ENCODE data around the gene IQGAP3. TPM values are rescaled to one million over a fixed set of nuclear protein-coding genes. Genes with fewer than 3 reads are reported as not detected.

The IQGAP3 gene
- polyA plus RNA-seq, 3 donors = 0.03 to 0.24 TPM; not detected in 1

GRCh38 chr1:156595016-156595415 lies 22.7 kb upstream of the IQGAP3 start:
- Mint-ChIP-seq H3K36me3 (peaks cover 48 to 51% of the 10 kb centered on the region in 2 donors), H3K4me1 (peaks cover 20% of the 10 kb centered on the region), H3K27ac (peak overlapping the region in 2 of 7 donors; percentile 6 to 9), H3K27me3 (ENCODE audit: low read depth in 3 of 3) (peaks cover 0 to 2% (median 0%) of the 10 kb centered on the region in 3 donors), H3K9me3 (no peaks in the 10 kb centered on the region), H3K4me3 (no peak overlapping the region)
- peaks cover 34 to 58% of the 10 kb centered on the region in 2 donors for H3K36me3 ChIP-seq (replicated peaks in 1 of 2; ENCODE audit: control insufficient read depth in 1 of 2, insufficient read depth in 2 of 2, low read length in 2 of 2)
- intact Hi-C loops (cut with micrococcal nuclease) = loop anchor here in 1 of 2 donors (5.0 kb wide), 1 partner anchor 118 kb away; no protein-coding TSS in a partner anchor
- no peak overlapping the region for H3K27ac ChIP-seq (ENCODE audit: low read depth in 1 of 2, low read length in 2 of 2)
- H3K9me3 ChIP-seq (replicated peaks in 1 of 2; ENCODE audit: control insufficient read depth in 1 of 2, insufficient read depth in 1 of 2, low read length in 2 of 2) = no peaks in the 10 kb centered on the region
- 100% methylated on average over 2 of the region's 2 CpGs for WGBS (ENCODE audit: insufficient coverage)
- H3K9ac ChIP-seq (ENCODE audit: insufficient read depth, low read length, poor library complexity, severe bottlenecking) = no peak overlapping the region
- peaks cover 16% of the 10 kb centered on the region for H3K79me2 ChIP-seq (ENCODE audit: insufficient read depth, low read length)
- H2AFZ ChIP-seq (ENCODE audit: insufficient read depth, low read depth, low read length, poor library complexity, severe bottlenecking) = no peak overlapping the region
- peaks cover 14 to 24% of the 10 kb centered on the region in 2 donors for H3K4me1 ChIP-seq (ENCODE audit: control insufficient read depth in 1 of 2, insufficient read depth in 2 of 2, low read length in 2 of 2)
- no peak for TF ChIP-seq CTCF (IDR thresholded peaks at IDR 0.05)
- H4K20me1 ChIP-seq (ENCODE audit: insufficient read depth, low read length) = no peaks in the 10 kb centered on the region
- no peak overlapping the region for H3K4me3 ChIP-seq (replicated peaks in 1 of 3; ENCODE audit: low read depth in 2 of 3, low read length in 3 of 3)
- H3K4me2 ChIP-seq (replicated peaks; ENCODE audit: extremely low read depth, low read length, poor library complexity, severe bottlenecking) = no peak overlapping the region
- DNase-seq = no peak
- no peaks in the 10 kb centered on the region for H3K27me3 ChIP-seq (ENCODE audit: control insufficient read depth in 2 of 2, insufficient read depth in 2 of 2, low read length in 2 of 2)

- intact Hi-C loops (cut with micrococcal nuclease) = no loop called here
Observed at GRCh38 chr1:156594190-156594589, 21.8 kb upstream of the IQGAP3 start.

More at GRCh38 chr1:156594190-156594589, 21.8 kb upstream of the IQGAP3 start:
- no peaks in the 10 kb centered on the region for H3K27me3 ChIP-seq (ENCODE audit: control insufficient read depth in 2 of 2, insufficient read depth in 2 of 2, low read length in 2 of 2)
- H3K36me3 ChIP-seq (replicated peaks in 1 of 2; ENCODE audit: control insufficient read depth in 1 of 2, insufficient read depth in 2 of 2, low read length in 2 of 2) = peaks cover 34 to 58% of the 10 kb centered on the region in 2 donors
- peaks cover 9% of the 10 kb centered on the region for H3K79me2 ChIP-seq (ENCODE audit: insufficient read depth, low read length)
- no peak for TF ChIP-seq CTCF (IDR thresholded peaks at IDR 0.05)
- H3K4me1 ChIP-seq (ENCODE audit: control insufficient read depth in 1 of 2, insufficient read depth in 2 of 2, low read length in 2 of 2) = peaks cover 14 to 20% of the 10 kb centered on the region in 2 donors
- no peak overlapping the region for H3K4me3 ChIP-seq (replicated peaks in 1 of 3; ENCODE audit: low read depth in 2 of 3, low read length in 3 of 3)
- 100% methylated on average over 2 of the region's 3 CpGs for WGBS (ENCODE audit: insufficient coverage)
- no peaks in the 10 kb centered on the region for H3K9me3 ChIP-seq (replicated peaks in 1 of 2; ENCODE audit: control insufficient read depth in 1 of 2, insufficient read depth in 1 of 2, low read length in 2 of 2)
- Mint-ChIP-seq H3K4me3 (no peak overlapping the region), H3K36me3 (peaks cover 48 to 51% of the 10 kb centered on the region in 2 donors), H3K9me3 (no peaks in the 10 kb centered on the region), H3K27ac (no peak overlapping the region), H3K27me3 (ENCODE audit: low read depth in 3 of 3) (peaks cover 0 to 2% (median 0%) of the 10 kb centered on the region in 3 donors), H3K4me1 (peaks cover 17% of the 10 kb centered on the region)
- H3K4me2 ChIP-seq (replicated peaks; ENCODE audit: extremely low read depth, low read length, poor library complexity, severe bottlenecking) = no peak overlapping the region
- H3K27ac ChIP-seq (ENCODE audit: low read depth in 1 of 2, low read length in 2 of 2) = no peak overlapping the region
- H4K20me1 ChIP-seq (ENCODE audit: insufficient read depth, low read length) = no peaks in the 10 kb centered on the region
- H3K9ac ChIP-seq (ENCODE audit: insufficient read depth, low read length, poor library complexity, severe bottlenecking) = no peak overlapping the region
- DNase-seq = no peak
- H2AFZ ChIP-seq (ENCODE audit: insufficient read depth, low read depth, low read length, poor library complexity, severe bottlenecking) = no peak overlapping the region
